H9 (cell line): ENCODE results near the gene FRAT1. TPM values are rescaled to one million over a fixed set of nuclear protein-coding genes. Genes with fewer than 3 reads are reported as not detected.

ENCODE experiments used
- DNase-seq: peaks from one replicate; pipeline ENCODE4 v3.0.0-alpha.2; 2017
- H2AFZ ChIP-seq: one replicate; pipeline ENCODE4 v1.6.1; 2013; ENCODE audit warnings: mild to moderate bottlenecking, low read length, control low read depth, moderate library complexity
- H2AK5ac ChIP-seq: 2 replicates; pipeline ENCODE4 v1.6.1; 2013; ENCODE audit warnings: low read length, control low read depth, mixed read lengths; ENCODE audit not compliant: insufficient read length
- H2BK120ac ChIP-seq: one replicate; pipeline ENCODE4 v1.6.1; 2013; ENCODE audit warnings: low read depth, mild to moderate bottlenecking, low read length, control low read depth, inconsistent platforms; ENCODE audit not compliant: poor library complexity, severe bottlenecking
- H2BK12ac ChIP-seq: 2 replicates; pipeline ENCODE4 v1.6.1; 2013; ENCODE audit warnings: low read length, control low read depth, mixed read lengths, low read depth; ENCODE audit not compliant: insufficient read length
- H2BK15ac ChIP-seq: 2 replicates; pipeline ENCODE4 v1.6.1; 2013; ENCODE audit warnings: low read depth, low read length, control low read depth
- H2BK20ac ChIP-seq: one replicate; pipeline ENCODE4 v1.6.1; 2013; ENCODE audit warnings: low read depth, mild to moderate bottlenecking, low read length, control low read depth, inconsistent platforms; ENCODE audit not compliant: poor library complexity, severe bottlenecking
- H2BK5ac ChIP-seq: 2 replicates; pipeline ENCODE4 v1.6.1; 2013; ENCODE audit warnings: low read length, control low read depth, mixed read lengths; ENCODE audit not compliant: insufficient read length
- H3K14ac ChIP-seq: 2 replicates; pipeline ENCODE4 v1.6.1; 2013; ENCODE audit warnings: low read length, control low read depth; ENCODE audit not compliant: insufficient read depth
- H3K18ac ChIP-seq: 2 replicates; pipeline ENCODE4 v1.6.1; 2013; ENCODE audit warnings: low read depth, mild to moderate bottlenecking, mixed read lengths, low read length, control low read depth; ENCODE audit not compliant: insufficient read length
- H3K23ac ChIP-seq: 2 replicates; pipeline ENCODE4 v1.6.1; 2013; ENCODE audit warnings: low read length, control low read depth, mixed read lengths, low read depth; ENCODE audit not compliant: insufficient read length
- H3K23me2 ChIP-seq: 2 replicates; pipeline ENCODE4 v1.6.1; 2013; ENCODE audit warnings: low read depth, mild to moderate bottlenecking, mixed read lengths, low read length, control low read depth; ENCODE audit not compliant: insufficient read length, poor library complexity, severe bottlenecking
- H3K27ac ChIP-seq: 2 replicates; pipeline ENCODE4 v1.5.1; 2013; ENCODE audit warnings: low read length, control low read depth, mixed read lengths, low read depth; ENCODE audit not compliant: insufficient read length
- H3K27me3 ChIP-seq: 2 replicates; pipeline ENCODE4 v1.6.1; 2013; ENCODE audit warnings: low read length, control low read depth, inconsistent platforms; ENCODE audit not compliant: insufficient read depth
- H3K4ac ChIP-seq: 2 replicates; pipeline ENCODE4 v1.6.1; 2013; ENCODE audit warnings: low read depth, mild to moderate bottlenecking, control low read depth, inconsistent platforms, low read length, moderate library complexity
- H3K4me1 ChIP-seq: 2 replicates; pipeline ENCODE4 v1.6.1; 2013; ENCODE audit warnings: low read length, control low read depth, inconsistent platforms; ENCODE audit not compliant: insufficient read depth
- H3K4me2 ChIP-seq: 2 replicates; pipeline ENCODE4 v1.6.1; 2013; ENCODE audit warnings: low read length, control low read depth, mixed read lengths; ENCODE audit not compliant: insufficient read length, insufficient read depth
- H3K56ac ChIP-seq: 2 replicates; pipeline ENCODE4 v1.6.1; 2013; ENCODE audit warnings: low read depth, mild to moderate bottlenecking, mixed read lengths, low read length, control low read depth; ENCODE audit not compliant: insufficient read length
- H3K79me1 ChIP-seq: 2 replicates; pipeline ENCODE4 v1.6.1; 2013; ENCODE audit warnings: low read depth, mild to moderate bottlenecking, moderate library complexity, low read length, control low read depth, inconsistent platforms; ENCODE audit not compliant: insufficient read depth, poor library complexity, severe bottlenecking
- H3K79me2 ChIP-seq: 2 replicates; pipeline ENCODE4 v1.6.1; 2013; ENCODE audit warnings: low read length, control low read depth, inconsistent platforms; ENCODE audit not compliant: insufficient read depth
- H3K9ac ChIP-seq: 2 replicates; pipeline ENCODE4 v1.6.1; 2013; ENCODE audit warnings: low read length, control low read depth, mixed read lengths; ENCODE audit not compliant: insufficient read length; ENCODE audit errors: extremely low read depth
- H3K9me3 ChIP-seq: one replicate; pipeline ENCODE4 v1.6.1; 2013; ENCODE audit warnings: low read depth, low read length, inconsistent platforms; ENCODE audit not compliant: control insufficient read depth
- H3T11ph ChIP-seq: one replicate; pipeline ENCODE4 v1.6.1; 2013; ENCODE audit warnings: mild to moderate bottlenecking, low read length, control low read depth, inconsistent platforms
- H4K20me1 ChIP-seq: one replicate; pipeline ENCODE4 v1.6.1; 2013; ENCODE audit not compliant: control insufficient read depth, insufficient read length, insufficient read depth
- H4K5ac ChIP-seq: 2 replicates; pipeline ENCODE4 v1.6.1; 2013; ENCODE audit warnings: low read depth, mild to moderate bottlenecking, mixed read lengths, low read length, control low read depth; ENCODE audit not compliant: insufficient read length
- H4K8ac ChIP-seq: replicated peaks from 2 replicates; pipeline ENCODE4 v1.6.1; 2013; ENCODE audit warnings: low read length, control low read depth, mixed read lengths, low read depth; ENCODE audit not compliant: insufficient read length
- H4K91ac ChIP-seq: 2 replicates; pipeline ENCODE4 v1.6.1; 2013; ENCODE audit warnings: low read depth, mild to moderate bottlenecking, moderate library complexity, mixed read lengths, low read length, control low read depth; ENCODE audit not compliant: insufficient read length
- H3K27ac Mint-ChIP-seq, 3 experiments: 2 replicates in 2 of 3; 3 replicates in 1 of 3; pipeline ENCODE4 v1.8.0; 2020 to 2021; ENCODE audit warnings: mixed read lengths in 3 of 3, mild to moderate bottlenecking in 1 of 3, moderate library complexity in 1 of 3
- H3K27me3 Mint-ChIP-seq: 2 replicates; pipeline ENCODE4 v1.8.0; 2021; ENCODE audit warnings: low read depth, mild to moderate bottlenecking, moderate library complexity, mixed read lengths
- H3K36me3 Mint-ChIP-seq, 3 experiments: 2 replicates in 2 of 3; 3 replicates in 1 of 3; pipeline ENCODE4 v1.8.0; 2020 to 2021; ENCODE audit warnings: low read depth in 3 of 3, mixed read lengths in 3 of 3; ENCODE audit not compliant: insufficient read depth in 1 of 3
- H3K4me1 Mint-ChIP-seq, 2 experiments: 2 replicates each; pipeline ENCODE4 v1.8.0; 2020; ENCODE audit warnings: mixed read lengths in 2 of 2
- H3K4me3 Mint-ChIP-seq, 2 experiments: 2 replicates in 1 of 2; 3 replicates in 1 of 2; pipeline ENCODE4 v1.8.0; 2020 to 2021; ENCODE audit warnings: mild to moderate bottlenecking in 2 of 2, mixed read lengths in 2 of 2, moderate library complexity in 1 of 2
- H3K9me3 Mint-ChIP-seq, 2 experiments: 2 replicates in 1 of 2; 3 replicates in 1 of 2; pipeline ENCODE4 v1.8.0; 2020; ENCODE audit warnings: mild to moderate bottlenecking in 2 of 2, mixed read lengths in 2 of 2, moderate library complexity in 1 of 2
- WGBS: extraction: QIAGEN DNeasy Blood & Tissue Kit; methylation state at CpG from one replicate; pipeline ENCODE4 v1.1.7; 2013; ENCODE audit warnings: missing lambda C conversion rate, low lambda C conversion rate, mixed read lengths; ENCODE audit not compliant: insufficient read length; ENCODE audit errors: extremely low coverage; 5-methylcytosine and 5-hydroxymethylcytosine counted together
- total RNA-seq: library from RNA; stranded (reverse); gene quantifications from 2 replicates; pipeline ENCODE4 v1.2.1, GENCODE V29; 2021
- TF ChIP-seq, protein P1 (sequence below): fragments of 200-600 bp; sonication (generic); conservative IDR thresholded peaks from 3 replicates; pipeline ENCODE4 v1.8.0; 2021; ENCODE audit warnings: antibody characterized with exemption, mild to moderate bottlenecking

Gene FRAT1
- total RNA-seq, 1 experiment from 2014 or later = 7.3 TPM

DNA sequence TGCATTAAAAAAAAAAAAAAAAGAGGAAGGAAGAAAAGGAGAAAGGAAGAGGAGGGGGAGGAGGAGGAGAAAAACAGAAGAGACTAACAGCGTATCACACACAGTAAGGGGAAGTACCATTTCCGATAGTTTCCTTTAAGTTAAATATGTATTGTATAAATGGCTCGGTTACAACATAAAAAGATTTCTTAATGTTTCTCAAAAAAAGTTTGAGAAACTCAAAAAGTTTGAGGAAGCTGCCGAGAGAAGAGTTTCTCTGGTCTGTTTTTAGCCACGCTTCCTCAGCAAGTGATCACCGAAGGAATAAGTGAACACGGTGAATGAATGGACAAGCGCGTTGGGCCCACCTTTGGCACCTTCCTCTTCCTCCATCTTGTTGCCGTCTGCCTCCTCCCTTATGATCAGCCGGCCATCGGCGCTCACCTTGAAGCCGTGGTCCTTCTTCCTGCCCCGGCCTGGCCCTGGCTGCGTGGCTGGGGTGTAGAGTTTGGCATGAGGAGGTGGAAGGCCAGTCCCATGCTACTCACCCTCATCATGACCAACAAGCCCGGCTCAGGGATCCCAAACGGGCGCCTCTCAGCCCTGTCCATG, 46.8 kb downstream of the FRAT1 start:
- DNase-seq = no peak
- no peak overlapping the region for H3K56ac ChIP-seq
- Mint-ChIP-seq H3K27ac (peak overlapping the region in 1 of 3 experiments; percentile 18; a peak in 1 of 7 replicates), H3K27me3 (no peaks in the 10 kb centered on the region; the same call in 1 of the 2 replicates), H3K4me1 (peaks cover 2 to 8% of the 10 kb centered on the region in 2 experiments; a peak in 3 of 4 replicates), H3K4me3 (no peak overlapping the region), H3K9me3 (no peaks in the 10 kb centered on the region), H3K36me3 (peaks cover 50 to 82% (median 69%) of the 10 kb centered on the region in 3 experiments)
- H2BK12ac ChIP-seq = no peak overlapping the region
- H4K91ac ChIP-seq = no peak overlapping the region
- H3K9me3 ChIP-seq = no peaks in the 10 kb centered on the region
- H3K23ac ChIP-seq = no peak overlapping the region
- no peaks in the 10 kb centered on the region for H3K23me2 ChIP-seq
- no peak overlapping the region for H3K9ac ChIP-seq
- H3K4me1 ChIP-seq = no peaks in the 10 kb centered on the region
- H3K18ac ChIP-seq = no peak overlapping the region
- no peaks in the 10 kb centered on the region for H3K79me2 ChIP-seq
- no peak overlapping the region for H2BK15ac ChIP-seq
- H4K5ac ChIP-seq = no peak overlapping the region
- H3K27me3 ChIP-seq = no peaks in the 10 kb centered on the region
- no peak overlapping the region for H2AFZ ChIP-seq
- TF ChIP-seq, protein P1, sequence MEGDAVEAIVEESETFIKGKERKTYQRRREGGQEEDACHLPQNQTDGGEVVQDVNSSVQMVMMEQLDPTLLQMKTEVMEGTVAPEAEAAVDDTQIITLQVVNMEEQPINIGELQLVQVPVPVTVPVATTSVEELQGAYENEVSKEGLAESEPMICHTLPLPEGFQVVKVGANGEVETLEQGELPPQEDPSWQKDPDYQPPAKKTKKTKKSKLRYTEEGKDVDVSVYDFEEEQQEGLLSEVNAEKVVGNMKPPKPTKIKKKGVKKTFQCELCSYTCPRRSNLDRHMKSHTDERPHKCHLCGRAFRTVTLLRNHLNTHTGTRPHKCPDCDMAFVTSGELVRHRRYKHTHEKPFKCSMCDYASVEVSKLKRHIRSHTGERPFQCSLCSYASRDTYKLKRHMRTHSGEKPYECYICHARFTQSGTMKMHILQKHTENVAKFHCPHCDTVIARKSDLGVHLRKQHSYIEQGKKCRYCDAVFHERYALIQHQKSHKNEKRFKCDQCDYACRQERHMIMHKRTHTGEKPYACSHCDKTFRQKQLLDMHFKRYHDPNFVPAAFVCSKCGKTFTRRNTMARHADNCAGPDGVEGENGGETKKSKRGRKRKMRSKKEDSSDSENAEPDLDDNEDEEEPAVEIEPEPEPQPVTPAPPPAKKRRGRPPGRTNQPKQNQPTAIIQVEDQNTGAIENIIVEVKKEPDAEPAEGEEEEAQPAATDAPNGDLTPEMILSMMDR = no peak
- H3T11ph ChIP-seq = no peak overlapping the region
- H3K79me1 ChIP-seq = no peaks in the 10 kb centered on the region
- no peak overlapping the region for H4K8ac ChIP-seq
- no peak overlapping the region for H3K27ac ChIP-seq
- no peak overlapping the region for H3K4ac ChIP-seq
- no peak overlapping the region for H2AK5ac ChIP-seq
- no peak overlapping the region for H3K4me2 ChIP-seq
- no peak overlapping the region for H2BK20ac ChIP-seq
- H4K20me1 ChIP-seq = no peaks in the 10 kb centered on the region
- H3K14ac ChIP-seq = no peak overlapping the region
- H2BK5ac ChIP-seq = no peak overlapping the region
- H2BK120ac ChIP-seq = no peak overlapping the region
- no CpG with 5 or more reads among the region's 19 CpGs for WGBS
